DND-41 (cell line): ENCODE data around the gene SMAD7.

ENCODE experiments used
- ATAC-seq: fragments of 200-7000 bp; cut with Tn5 transposase; 3 replicates; pipeline ENCODE4 v1.9.1; 2021; ENCODE audit warnings: low read depth; ENCODE audit not compliant: insufficient read depth
- DNase-seq: peaks from one replicate; pipeline ENCODE4 v3.0.0-alpha.2; 2020
- H2AFZ ChIP-seq: 2 replicates; pipeline ENCODE4 v1.6.0; 2012; ENCODE audit warnings: low read depth, low read length
- H3K27ac ChIP-seq: 2 replicates; pipeline ENCODE4 v1.5.1; 2012; ENCODE audit warnings: low read length, inconsistent platforms
- H3K27me3 ChIP-seq: fragments of 200-600 bp; sonication (generic); 2 replicates; pipeline ENCODE4 v1.6.0; 2012; ENCODE audit warnings: low read length, mild to moderate bottlenecking, inconsistent platforms; ENCODE audit not compliant: insufficient read depth, poor library complexity
- H3K36me3 ChIP-seq: 2 replicates; pipeline ENCODE4 v1.5.1; 2012; ENCODE audit warnings: low read length, inconsistent platforms; ENCODE audit not compliant: insufficient read depth
- H3K4me1 ChIP-seq: 2 replicates; pipeline ENCODE4 v1.5.1; 2012; ENCODE audit warnings: mild to moderate bottlenecking, low read length; ENCODE audit not compliant: insufficient read depth
- H3K4me2 ChIP-seq: 2 replicates; pipeline ENCODE4 v1.6.0; 2012; ENCODE audit warnings: mild to moderate bottlenecking, moderate library complexity, low read length, inconsistent platforms; ENCODE audit not compliant: insufficient read depth
- H3K4me3 ChIP-seq, 2 experiments: fragments of 200-600 bp in 1 of 2; shearing (Covaris generic) in 1 of 2; 2 replicates each; pipeline ENCODE4 v1.5.1; 2012 to 2016; ENCODE audit warnings: inconsistent platforms in 2 of 2, low read length in 2 of 2, mild to moderate bottlenecking in 2 of 2, low read depth in 1 of 2, moderate library complexity in 1 of 2
- H3K79me2 ChIP-seq: 2 replicates; pipeline ENCODE4 v1.6.0; 2012; ENCODE audit warnings: low read length, inconsistent platforms; ENCODE audit not compliant: insufficient read depth
- H3K9ac ChIP-seq: 2 replicates; pipeline ENCODE4 v1.6.0; 2012; ENCODE audit warnings: low read depth, mild to moderate bottlenecking, inconsistent platforms, low read length, moderate library complexity
- H3K9me3 ChIP-seq: 2 replicates; pipeline ENCODE4 v1.5.1; 2012; ENCODE audit warnings: low read length, moderate library complexity, mild to moderate bottlenecking, inconsistent platforms; ENCODE audit not compliant: insufficient read depth, severe bottlenecking
- H4K20me1 ChIP-seq: 2 replicates; pipeline ENCODE4 v1.6.0; 2012; ENCODE audit warnings: low read length; ENCODE audit not compliant: insufficient read depth
- EZH2 ChIP-seq: IDR thresholded peaks from 3 replicates; pipeline ENCODE4 v1.6.1; 2012; ENCODE audit warnings: borderline replicate concordance, low read depth, mild to moderate bottlenecking, moderate library complexity, low read length, inconsistent platforms; ENCODE audit not compliant: severe bottlenecking
- TF ChIP-seq, protein P1 (sequence below): IDR thresholded peaks from 2 replicates; pipeline ENCODE4 v1.5.1; 2012; ENCODE audit warnings: borderline replicate concordance, low read length, moderate library complexity, mild to moderate bottlenecking; ENCODE audit not compliant: poor library complexity, severe bottlenecking; ENCODE audit errors: extremely low read depth

SMAD7 gene

DNA sequence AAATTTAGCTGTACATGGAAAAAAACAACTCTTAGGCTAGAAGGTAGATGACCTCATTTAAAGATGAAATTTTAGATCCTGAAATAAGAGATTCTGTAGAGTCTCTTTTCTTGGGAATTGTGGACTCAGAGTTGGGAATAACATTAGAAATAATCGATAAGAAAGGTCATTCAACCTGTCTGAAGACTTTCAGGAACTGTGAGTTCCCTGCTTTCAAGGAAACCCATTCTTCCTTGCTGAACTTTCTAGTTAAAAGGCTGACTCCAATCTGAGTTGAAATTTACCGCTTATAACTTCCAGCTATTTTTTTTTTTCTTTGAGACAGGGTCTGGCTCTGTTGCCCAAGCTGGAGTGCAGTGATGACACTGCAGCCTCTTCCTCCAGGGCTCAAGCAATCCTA lies 16.8 kb upstream of the SMAD7 start:
- TF ChIP-seq EZH2 = no peak
- TF ChIP-seq, protein P1, sequence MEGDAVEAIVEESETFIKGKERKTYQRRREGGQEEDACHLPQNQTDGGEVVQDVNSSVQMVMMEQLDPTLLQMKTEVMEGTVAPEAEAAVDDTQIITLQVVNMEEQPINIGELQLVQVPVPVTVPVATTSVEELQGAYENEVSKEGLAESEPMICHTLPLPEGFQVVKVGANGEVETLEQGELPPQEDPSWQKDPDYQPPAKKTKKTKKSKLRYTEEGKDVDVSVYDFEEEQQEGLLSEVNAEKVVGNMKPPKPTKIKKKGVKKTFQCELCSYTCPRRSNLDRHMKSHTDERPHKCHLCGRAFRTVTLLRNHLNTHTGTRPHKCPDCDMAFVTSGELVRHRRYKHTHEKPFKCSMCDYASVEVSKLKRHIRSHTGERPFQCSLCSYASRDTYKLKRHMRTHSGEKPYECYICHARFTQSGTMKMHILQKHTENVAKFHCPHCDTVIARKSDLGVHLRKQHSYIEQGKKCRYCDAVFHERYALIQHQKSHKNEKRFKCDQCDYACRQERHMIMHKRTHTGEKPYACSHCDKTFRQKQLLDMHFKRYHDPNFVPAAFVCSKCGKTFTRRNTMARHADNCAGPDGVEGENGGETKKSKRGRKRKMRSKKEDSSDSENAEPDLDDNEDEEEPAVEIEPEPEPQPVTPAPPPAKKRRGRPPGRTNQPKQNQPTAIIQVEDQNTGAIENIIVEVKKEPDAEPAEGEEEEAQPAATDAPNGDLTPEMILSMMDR = no peak
- ATAC-seq = no peak

DNA sequence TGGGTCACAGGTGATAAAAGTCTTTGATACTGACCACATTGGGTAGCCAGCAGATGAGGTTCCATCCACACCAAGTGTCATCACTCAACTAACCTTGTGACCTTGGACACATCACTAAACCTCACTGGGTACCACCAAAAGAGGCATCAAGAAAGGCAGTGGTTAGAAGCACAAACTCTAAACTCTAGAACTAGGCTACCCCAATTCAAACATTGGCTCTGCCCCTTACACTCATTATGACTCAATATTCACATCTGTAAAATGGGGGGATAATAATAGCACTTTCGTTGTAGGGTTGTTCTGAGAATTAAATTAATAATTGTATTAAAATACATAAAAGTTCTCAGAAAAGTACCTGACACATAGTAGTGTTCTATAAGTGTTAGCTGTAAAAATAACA lies 15.8 kb upstream of the SMAD7 start:
- no peak for DNase-seq
- no peaks in the 10 kb centered on the region for H3K9me3 ChIP-seq
- no peaks in the 10 kb centered on the region for H3K36me3 ChIP-seq
- no peak overlapping the region for H2AFZ ChIP-seq
- H3K4me3 ChIP-seq = no peak overlapping the region
- no peak for ATAC-seq
- H3K9ac ChIP-seq = no peak overlapping the region
- no peaks in the 10 kb centered on the region for H3K27me3 ChIP-seq
- no peaks in the 10 kb centered on the region for H3K79me2 ChIP-seq
- TF ChIP-seq, protein P1 = no peak
- no peak for TF ChIP-seq EZH2
- no peak overlapping the region for H3K27ac ChIP-seq
- H3K4me2 ChIP-seq = no peak overlapping the region
- no peaks in the 10 kb centered on the region for H3K4me1 ChIP-seq
- H4K20me1 ChIP-seq = no peaks in the 10 kb centered on the region

More for the DNA sequence above, 16.8 kb upstream of the SMAD7 start:
- Histone ChIP-seq H3K79me2 (no peaks in the 10 kb centered on the region), H3K27me3 (no peaks in the 10 kb centered on the region), H3K36me3 (no peaks in the 10 kb centered on the region), H3K4me1 (no peaks in the 10 kb centered on the region), H3K4me2 (no peak overlapping the region), H2AFZ (no peak overlapping the region), H3K27ac (no peak overlapping the region), H3K9me3 (no peaks in the 10 kb centered on the region), H4K20me1 (no peaks in the 10 kb centered on the region), H3K4me3 (no peak overlapping the region), H3K9ac (no peak overlapping the region)
- no peak for DNase-seq

DNA sequence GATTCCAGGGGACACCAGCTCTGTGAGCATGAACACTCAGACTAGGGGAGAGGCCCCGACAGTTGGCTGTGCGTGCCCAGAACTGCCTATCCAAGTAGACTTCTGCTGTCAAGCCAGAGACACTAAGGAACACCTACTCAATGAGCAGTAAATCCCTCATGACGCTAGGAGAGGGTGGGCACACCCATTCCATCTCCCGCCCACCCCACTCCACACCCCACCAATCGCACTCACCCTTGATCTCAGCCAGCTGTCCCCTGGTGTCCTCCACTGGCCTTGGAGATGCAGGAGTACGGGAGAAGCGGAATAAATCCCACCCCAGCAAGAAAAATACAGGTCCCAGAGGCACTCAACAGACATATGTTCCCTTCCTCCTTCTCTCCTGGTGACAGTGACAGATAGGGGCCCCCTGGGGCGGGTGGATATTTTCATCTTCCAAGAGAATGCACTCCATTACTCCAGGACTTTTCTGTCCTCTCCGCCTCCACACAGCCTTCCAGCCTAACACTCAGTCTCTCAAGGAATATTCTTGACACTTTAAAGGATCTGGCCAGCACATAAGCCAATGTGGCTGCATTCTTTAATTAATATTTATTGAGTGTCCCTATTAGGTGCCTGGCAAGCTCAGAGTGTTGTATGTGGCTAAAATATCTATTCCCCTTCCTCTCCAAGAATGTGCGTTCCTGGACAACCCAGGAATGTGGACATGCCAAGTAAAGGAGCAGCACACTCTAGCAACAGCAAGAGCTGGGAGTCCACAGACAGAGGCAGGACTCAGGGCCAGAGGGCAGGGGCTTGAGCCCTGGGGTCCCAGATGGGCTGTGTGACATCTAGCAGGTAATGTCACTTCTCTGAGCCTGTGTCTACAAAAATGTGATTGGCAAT lies 13.1 kb upstream of the SMAD7 start:
- Histone ChIP-seq H3K79me2 (no peaks in the 10 kb centered on the region), H4K20me1 (no peaks in the 10 kb centered on the region), H3K4me3 (no peak overlapping the region), H3K4me1 (no peaks in the 10 kb centered on the region), H3K9ac (no peak overlapping the region), H2AFZ (no peak overlapping the region), H3K4me2 (no peak overlapping the region), H3K9me3 (no peaks in the 10 kb centered on the region), H3K27ac (no peak overlapping the region), H3K27me3 (no peaks in the 10 kb centered on the region), H3K36me3 (no peaks in the 10 kb centered on the region)
- no peak for ATAC-seq
- TF ChIP-seq EZH2 = no peak
- TF ChIP-seq, protein P1 = no peak
- no peak for DNase-seq
